B cell (primary cell): Measurements from ENCODE around the gene F13A1. TPM values are rescaled to one million over a fixed set of nuclear protein-coding genes. Genes with fewer than 3 reads are reported as not detected.

Experiments used
- ATAC-seq: fragments of 200-7000 bp; cut with Tn5 transposase; one replicate; pipeline ENCODE4 v1.10.0; 2021; ENCODE audit warnings: low read depth, mild to moderate bottlenecking, moderate number of reproducible peaks, moderate library complexity
- CTCF ChIA-PET: fragments of 350-600 bp; sonication (Branson Sonifier 250); formaldehyde crosslinking; loops from one replicate; lab custom pipeline; 2021; ENCODE audit warnings: antibody characterized with exemption, inconsistent platforms; lab: Charles Lee
- POLR2A ChIA-PET: fragments of 350-600 bp; sonication (Branson Sonifier 250); formaldehyde crosslinking; loops from one replicate; lab custom pipeline; 2021; ENCODE audit warnings: antibody characterized with exemption; lab: Charles Lee
- DNase-seq: peaks from one replicate; pipeline ENCODE4 v3.0.0; 2013
- H2AFZ ChIP-seq: 2 replicates; pipeline ENCODE4 v1.6.1; 2012; ENCODE audit warnings: mild to moderate bottlenecking, low read depth, low read length; ENCODE audit not compliant: insufficient read depth, poor library complexity, severe bottlenecking
- H3K27ac ChIP-seq, 2 donors: 1 replicate in 1 of 2; 2 replicates in 1 of 2; pipeline ENCODE4 v1.5.1; 2012 to 2013; ENCODE audit warnings: low read length in 2 of 2, mild to moderate bottlenecking in 2 of 2, moderate library complexity in 1 of 2
- H3K27me3 ChIP-seq, 4 experiments: fragments of 200-600 bp in 1 of 4; sonication (generic) in 1 of 4; replicated peaks in 1 of 4; 1 replicate in 2 of 4; 2 replicates in 2 of 4; pipeline versions ENCODE4 v1.6.1 to v1.7.0; 2013 to 2016; ENCODE audit warnings: low read length in 3 of 4, mild to moderate bottlenecking in 2 of 4, mixed read lengths in 1 of 4, moderate library complexity in 1 of 4; ENCODE audit not compliant: insufficient read depth in 4 of 4, control insufficient read depth in 3 of 4; ENCODE audit errors: control extremely low read depth in 1 of 4
- H3K36me3 ChIP-seq, 2 experiments: replicated peaks in 1 of 2; 1 replicate in 1 of 2; 2 replicates in 1 of 2; pipeline versions ENCODE4 v1.6.1 to v1.7.1; 2013; ENCODE audit warnings: low read length in 1 of 2; ENCODE audit not compliant: insufficient read depth in 2 of 2, control insufficient read depth in 1 of 2; ENCODE audit errors: control extremely low read depth in 1 of 2, extremely low read depth in 1 of 2
- H3K4me1 ChIP-seq, 2 donors: fragments of 200-600 bp in 1 of 2; sonication (generic) in 1 of 2; 1 replicate in 1 of 2; 2 replicates in 1 of 2; pipeline versions ENCODE4 v1.5.1 to v1.6.1; 2013 to 2017; ENCODE audit warnings: low read length in 2 of 2; ENCODE audit not compliant: control insufficient read depth in 2 of 2, insufficient read depth in 2 of 2
- H3K4me2 ChIP-seq: replicated peaks from 2 replicates; pipeline ENCODE3; 2012; ENCODE audit warnings: mild to moderate bottlenecking, low read depth, low read length; ENCODE audit not compliant: poor library complexity, severe bottlenecking
- H3K4me3 ChIP-seq, 5 experiments: fragments of 200-600 bp in 1 of 5; sonication (generic) in 1 of 5; 1 replicate in 3 of 5; 2 replicates in 2 of 5; pipeline versions ENCODE4 v1.5.1 to v1.7.0; 2011 to 2016; ENCODE audit warnings: low read length in 4 of 5, mild to moderate bottlenecking in 4 of 5, low read depth in 2 of 5, control low read depth in 1 of 5, moderate library complexity in 1 of 5; ENCODE audit not compliant: insufficient read depth in 1 of 5; ENCODE audit errors: control extremely low read depth in 1 of 5, extremely low read depth in 1 of 5
- H3K79me2 ChIP-seq: fragments of 200-600 bp; sonication (generic); one replicate; pipeline ENCODE4 v1.6.0; 2016; ENCODE audit warnings: low read length; ENCODE audit not compliant: control insufficient read depth, insufficient read depth
- H3K9ac ChIP-seq: fragments of 200-600 bp; sonication (generic); 2 replicates; pipeline ENCODE4 v1.6.1; 2017; ENCODE audit warnings: mild to moderate bottlenecking, low read length, moderate library complexity
- H3K9me3 ChIP-seq, 3 donors: one replicate each; pipeline versions ENCODE4 v1.6.1 to v1.7.1; 2013; ENCODE audit warnings: low read length in 2 of 3; ENCODE audit not compliant: control insufficient read depth in 2 of 3, insufficient read depth in 1 of 3; ENCODE audit errors: control extremely low read depth in 1 of 3
- H4K20me1 ChIP-seq: 2 replicates; pipeline ENCODE4 v1.6.0; 2012; ENCODE audit warnings: mild to moderate bottlenecking, low read length; ENCODE audit not compliant: insufficient read depth, control insufficient read depth, poor library complexity, severe bottlenecking
- H3K27ac Mint-ChIP-seq: one replicate; pipeline ENCODE4 v1.8.0; 2021; ENCODE audit warnings: mixed read lengths
- H3K27me3 Mint-ChIP-seq: one replicate; pipeline ENCODE4 v1.8.0; 2021; ENCODE audit warnings: mixed read lengths
- H3K4me1 Mint-ChIP-seq: one replicate; pipeline ENCODE4 v1.8.0; 2021; ENCODE audit warnings: mixed read lengths
- H3K4me3 Mint-ChIP-seq: one replicate; pipeline ENCODE4 v1.8.0; 2021; ENCODE audit warnings: mixed read lengths
- H3K9me3 Mint-ChIP-seq: one replicate; pipeline ENCODE4 v1.8.0; 2022; ENCODE audit warnings: mixed read lengths; ENCODE audit not compliant: insufficient read depth
- CTCF ChIP-seq: fragments of 200-600 bp; IDR thresholded peaks from one replicate; pipeline ENCODE4 v1.8.0; 2022; ENCODE audit warnings: antibody characterized with exemption, mild to moderate bottlenecking
- EZH2 ChIP-seq: IDR thresholded peaks from 2 replicates; pipeline ENCODE4 v1.6.1; 2012; ENCODE audit warnings: borderline replicate concordance, low read depth, mild to moderate bottlenecking, moderate library complexity, low read length; ENCODE audit not compliant: insufficient read depth, poor library complexity, severe bottlenecking
- WGBS: methylation state at CpG from one replicate; pipeline ENCODE4 v1.1.5; 2013; ENCODE audit warnings: missing lambda C conversion rate; ENCODE audit not compliant: insufficient coverage; 5-methylcytosine and 5-hydroxymethylcytosine counted together
- intact Hi-C: fragments of 100-400 bp; cut with micrococcal nuclease; formaldehyde crosslinking; loops from one replicate; pipeline ENCODE4 v1.10.0; 2022
- polyA plus RNA-seq: library from polyadenylated mRNA; depleted of rRNA; stranded (reverse); fragments of >200 nt; gene quantifications from 2 replicates; pipeline ENCODE4 v1.2.3, GENCODE V29; 2012
- total RNA-seq, 2 donors: library from RNA; stranded (reverse); fragments of 120-200 nt in 1 of 2; gene quantifications; 1 replicate in 1 of 2; 2 replicates in 1 of 2; pipeline versions ENCODE4 v1.2.3 to v1.2.4, GENCODE V29; 2013 to 2022

F13A1 gene
- total and polyA plus RNA-seq, 2 donors (not counting 1 experiment from before 2014, with no cell fraction given), result 0.43 to 2.0 TPM

GRCh38 chr6:6357530-6357929 is 37.1 kb upstream of the F13A1 start:
- WGBS, result no CpG with 5 or more reads among the region's 3 CpGs
- Mint-ChIP-seq H3K4me1 (peaks cover 2% of the 10 kb centered on the region), H3K9me3 (no peaks in the 10 kb centered on the region), H3K27ac (no peak overlapping the region), H3K4me3 (no peak overlapping the region), H3K27me3 (peaks cover 7% of the 10 kb centered on the region)
- ChIA-PET POLR2A (no interaction called here), CTCF (interaction anchor here (0.6 kb wide), 1 partner anchor 18 kb away, joined by 3 read pairs; no protein-coding TSS in a partner anchor)
- no peak overlapping the region for H3K27ac ChIP-seq
- DNase-seq, result no peak
- H3K4me1 ChIP-seq, result no peaks in the 10 kb centered on the region
- no peak for TF ChIP-seq EZH2
- no peak for TF ChIP-seq CTCF
- no peak overlapping the region for H3K4me3 ChIP-seq
- no peaks in the 10 kb centered on the region for H3K9me3 ChIP-seq
- H3K36me3 ChIP-seq, result no peaks in the 10 kb centered on the region
- H3K27me3 ChIP-seq, result no peaks in the 10 kb centered on the region
- H3K79me2 ChIP-seq, result no peaks in the 10 kb centered on the region
- intact Hi-C loops, result no loop called here
- H3K4me2 ChIP-seq, result no peak overlapping the region
- no peak for ATAC-seq
- H2AFZ ChIP-seq, result no peak overlapping the region
- H4K20me1 ChIP-seq, result no peaks in the 10 kb centered on the region
- no peak overlapping the region for H3K9ac ChIP-seq

GRCh38 chr6:6357032-6357431 is 36.6 kb upstream of the F13A1 start:
- peaks cover 0 to 4% (median 2%) of the 10 kb centered on the region in 4 experiments for H3K27me3 ChIP-seq
- ATAC-seq (no peak), DNase-seq (no peak)
- no peak overlapping the region for H3K9ac ChIP-seq
- no peaks in the 10 kb centered on the region for H3K79me2 ChIP-seq
- ChIA-PET POLR2A (no interaction called here), CTCF (interaction anchor here (0.6 kb wide), 1 partner anchor 18 kb away, joined by 3 read pairs; no protein-coding TSS in a partner anchor)
- H3K9me3 ChIP-seq, result no peaks in the 10 kb centered on the region
- no peak overlapping the region for H3K27ac ChIP-seq
- no peak overlapping the region for H2AFZ ChIP-seq
- Mint-ChIP-seq H3K9me3 (no peaks in the 10 kb centered on the region), H3K4me1 (peaks cover 2% of the 10 kb centered on the region), H3K27ac (no peak overlapping the region), H3K4me3 (no peak overlapping the region), H3K27me3 (peaks cover 10% of the 10 kb centered on the region)
- TF ChIP-seq CTCF, result no peak
- TF ChIP-seq EZH2, result no peak
- H4K20me1 ChIP-seq, result no peaks in the 10 kb centered on the region
- no peaks in the 10 kb centered on the region for H3K36me3 ChIP-seq
- no peak overlapping the region for H3K4me3 ChIP-seq
- WGBS, result 83% methylated on average over 5 of the region's 6 CpGs
- H3K4me2 ChIP-seq, result no peak overlapping the region
- H3K4me1 ChIP-seq, result no peaks in the 10 kb centered on the region
- intact Hi-C loops, result no loop called here
